Stimulated activated naive B cell treated with anti-CD40 and anti-IgM and Interleukin-4, amounts not matched to agents 10 μg/mL and 1 μg/mL and 100 μg/mL, for 72 hours (primary cell): Measurements from ENCODE around the gene SLC22A2.
A peak's percentile ranks its signal among the peaks of the same experiment; 100 is the strongest.

Source experiments
- ATAC-seq, 2 donors: fragments of 150-1000 bp; cut with Tn5 transposase; replicated peaks; 2 replicates each; pipeline ENCODE4 v1.10.0; 2021; ENCODE audit warnings: moderate library complexity in 1 of 2
- DNase-seq: peaks from one replicate; pipeline ENCODE4 v3.0.0; 2021
- H3K27ac Mint-ChIP-seq: one replicate; pipeline ENCODE4 v1.8.0; 2022; ENCODE audit warnings: mild to moderate bottlenecking, mixed read lengths
- H3K27me3 Mint-ChIP-seq, 2 donors: one replicate each; pipeline ENCODE4 v1.8.0; 2022; ENCODE audit warnings: mixed read lengths in 2 of 2
- H3K36me3 Mint-ChIP-seq, 2 donors: one replicate each; pipeline ENCODE4 v1.8.0; 2022; ENCODE audit warnings: mixed read lengths in 2 of 2, mild to moderate bottlenecking in 1 of 2
- H3K4me1 Mint-ChIP-seq, 2 donors: one replicate each; pipeline ENCODE4 v1.8.0; 2022; ENCODE audit warnings: mixed read lengths in 2 of 2, mild to moderate bottlenecking in 1 of 2
- H3K4me3 Mint-ChIP-seq, 2 donors: one replicate each; pipeline ENCODE4 v1.8.0; 2022; ENCODE audit warnings: mild to moderate bottlenecking in 2 of 2, mixed read lengths in 2 of 2, moderate library complexity in 1 of 2
- H3K9me3 Mint-ChIP-seq, 2 donors: one replicate each; pipeline ENCODE4 v1.8.0; 2022; ENCODE audit warnings: mixed read lengths in 2 of 2, mild to moderate bottlenecking in 1 of 2

Gene SLC22A2

GRCh38 chr6:160264061-160264612 is 5.5 kb upstream of the SLC22A2 start:
- Mint-ChIP-seq H3K36me3 (no peaks in the 10 kb centered on the region), H3K4me1 (peaks cover 0 to 3% of the 10 kb centered on the region in 2 donors), H3K27ac (no peak overlapping the region), H3K9me3 (no peaks in the 10 kb centered on the region), H3K27me3 (peaks cover 4 to 7% of the 10 kb centered on the region in 2 donors), H3K4me3 (no peak overlapping the region)
- DNase-seq (no peak), ATAC-seq (no peak)

GRCh38 chr6:160263196-160263939 is 4.7 kb upstream of the SLC22A2 start:
- Mint-ChIP-seq H3K27ac (no peak overlapping the region), H3K36me3 (no peaks in the 10 kb centered on the region), H3K4me1 (peaks cover 0 to 3% of the 10 kb centered on the region in 2 donors), H3K9me3 (no peaks in the 10 kb centered on the region), H3K4me3 (no peak overlapping the region), H3K27me3 (peaks cover 4 to 12% of the 10 kb centered on the region in 2 donors)
- DNase-seq (no peak), ATAC-seq (no peak)

GRCh38 chr6:160261991-160262680 is 3.5 kb upstream of the SLC22A2 start:
- no peak overlapping the region for H3K27ac Mint-ChIP-seq
- H3K36me3 Mint-ChIP-seq = no peaks in the 10 kb centered on the region
- ATAC-seq (peak in 1 of 2 donors; percentile 56), DNase-seq (no peak)
- H3K4me1 Mint-ChIP-seq = peaks cover 0 to 3% of the 10 kb centered on the region in 2 donors
- no peaks in the 10 kb centered on the region for H3K9me3 Mint-ChIP-seq
- H3K4me3 Mint-ChIP-seq = no peak overlapping the region
- peaks cover 4 to 12% of the 10 kb centered on the region in 2 donors for H3K27me3 Mint-ChIP-seq

GRCh38 chr6:160260803-160261450 is 2.3 kb upstream of the SLC22A2 start:
- Mint-ChIP-seq H3K36me3 (no peaks in the 10 kb centered on the region), H3K4me3 (no peak overlapping the region), H3K27me3 (peaks cover 0 to 12% of the 10 kb centered on the region in 2 donors), H3K4me1 (no peaks in the 10 kb centered on the region), H3K27ac (no peak overlapping the region), H3K9me3 (no peaks in the 10 kb centered on the region)
- no peak for DNase-seq
- no peak for ATAC-seq

GRCh38 chr6:160260367-160260766 is 1.7 kb upstream of the SLC22A2 start:
- Mint-ChIP-seq H3K27me3 (peaks cover 0 to 12% of the 10 kb centered on the region in 2 donors), H3K9me3 (no peaks in the 10 kb centered on the region), H3K4me1 (no peaks in the 10 kb centered on the region), H3K27ac (no peak overlapping the region), H3K4me3 (no peak overlapping the region), H3K36me3 (no peaks in the 10 kb centered on the region)
- DNase-seq = no peak
- ATAC-seq = no peak

GRCh38 chr6:160259598-160259997 is 977 bp upstream of the SLC22A2 start:
- ATAC-seq (no peak), DNase-seq (no peak)
- Mint-ChIP-seq H3K36me3 (no peaks in the 10 kb centered on the region), H3K27me3 (peaks cover 0 to 18% of the 10 kb centered on the region in 2 donors), H3K9me3 (no peaks in the 10 kb centered on the region), H3K27ac (no peak overlapping the region), H3K4me1 (no peaks in the 10 kb centered on the region), H3K4me3 (no peak overlapping the region)

GRCh38 chr6:160259143-160259425 is 463 bp upstream of the SLC22A2 start:
- Mint-ChIP-seq H3K27ac (no peak overlapping the region), H3K4me1 (no peaks in the 10 kb centered on the region), H3K27me3 (peaks cover 0 to 18% of the 10 kb centered on the region in 2 donors), H3K36me3 (no peaks in the 10 kb centered on the region), H3K9me3 (no peaks in the 10 kb centered on the region), H3K4me3 (no peak overlapping the region)
- DNase-seq = no peak
- ATAC-seq = no peak

- H3K4me3 Mint-ChIP-seq = no peak overlapping the region
- no peak for DNase-seq
- H3K27ac Mint-ChIP-seq = no peak overlapping the region
- no peaks in the 10 kb centered on the region for H3K9me3 Mint-ChIP-seq
- no peaks in the 10 kb centered on the region for H3K36me3 Mint-ChIP-seq
- peaks cover 0 to 18% of the 10 kb centered on the region in 2 donors for H3K27me3 Mint-ChIP-seq
- no peak for ATAC-seq
- H3K4me1 Mint-ChIP-seq = no peaks in the 10 kb centered on the region
Observed at GRCh38 chr6:160256445-160256844, 2.2 kb downstream of the SLC22A2 start.

- Mint-ChIP-seq H3K4me3 (no peak overlapping the region), H3K27ac (no peak overlapping the region), H3K36me3 (no peaks in the 10 kb centered on the region), H3K4me1 (no peaks in the 10 kb centered on the region), H3K9me3 (no peaks in the 10 kb centered on the region), H3K27me3 (peaks cover 0 to 25% of the 10 kb centered on the region in 2 donors)
- no peak for DNase-seq
- ATAC-seq = no peak
Observed at GRCh38 chr6:160254467-160255312, 3.9 kb downstream of the SLC22A2 start.

- no peaks in the 10 kb centered on the region for H3K9me3 Mint-ChIP-seq
- no peak overlapping the region for H3K27ac Mint-ChIP-seq
- DNase-seq (no peak), ATAC-seq (no peak)
- H3K4me1 Mint-ChIP-seq = no peaks in the 10 kb centered on the region
- peaks cover 2 to 15% of the 10 kb centered on the region in 2 donors for H3K27me3 Mint-ChIP-seq
- H3K36me3 Mint-ChIP-seq = no peaks in the 10 kb centered on the region
- no peak overlapping the region for H3K4me3 Mint-ChIP-seq
Observed at GRCh38 chr6:160253714-160254113, 4.9 kb downstream of the SLC22A2 start.

- DNase-seq = no peak
- peaks cover 5 to 14% of the 10 kb centered on the region in 2 donors for H3K27me3 Mint-ChIP-seq
Observed at GRCh38 chr6:160253292-160253691, 5.3 kb downstream of the SLC22A2 start.

GRCh38 chr6:160252073-160252813 is 6.4 kb downstream of the SLC22A2 start:
- Mint-ChIP-seq H3K36me3 (no peaks in the 10 kb centered on the region), H3K9me3 (no peaks in the 10 kb centered on the region), H3K4me1 (no peaks in the 10 kb centered on the region), H3K4me3 (no peak overlapping the region), H3K27me3 (peaks cover 9 to 20% of the 10 kb centered on the region in 2 donors), H3K27ac (no peak overlapping the region)
- DNase-seq (no peak), ATAC-seq (no peak)

More at GRCh38 chr6:160253292-160253691, 5.3 kb downstream of the SLC22A2 start:
- Mint-ChIP-seq H3K36me3 (no peaks in the 10 kb centered on the region), H3K4me1 (no peaks in the 10 kb centered on the region), H3K27ac (no peak overlapping the region), H3K4me3 (no peak overlapping the region), H3K9me3 (no peaks in the 10 kb centered on the region)
- no peak for ATAC-seq

GRCh38 chr6:160249671-160250070 is 8.9 kb downstream of the SLC22A2 start:
- Mint-ChIP-seq H3K4me3 (no peak overlapping the region), H3K27ac (no peak overlapping the region), H3K36me3 (no peaks in the 10 kb centered on the region), H3K27me3 (peaks cover 9 to 15% of the 10 kb centered on the region in 2 donors), H3K9me3 (no peaks in the 10 kb centered on the region), H3K4me1 (no peaks in the 10 kb centered on the region)
- no peak for DNase-seq
- no peak for ATAC-seq
